ENCODE results near the gene LOXHD1. TPM values are rescaled to one million over a fixed set of nuclear protein-coding genes. Genes with fewer than 3 reads are reported as not detected.
A peak's percentile ranks its signal among the peaks of the same experiment; 100 is the strongest.

The LOXHD1 gene
- total and polyA plus RNA-seq, 8 donors = 0.12 to 0.46 (median 0.15) TPM; not detected in 2

DNA sequence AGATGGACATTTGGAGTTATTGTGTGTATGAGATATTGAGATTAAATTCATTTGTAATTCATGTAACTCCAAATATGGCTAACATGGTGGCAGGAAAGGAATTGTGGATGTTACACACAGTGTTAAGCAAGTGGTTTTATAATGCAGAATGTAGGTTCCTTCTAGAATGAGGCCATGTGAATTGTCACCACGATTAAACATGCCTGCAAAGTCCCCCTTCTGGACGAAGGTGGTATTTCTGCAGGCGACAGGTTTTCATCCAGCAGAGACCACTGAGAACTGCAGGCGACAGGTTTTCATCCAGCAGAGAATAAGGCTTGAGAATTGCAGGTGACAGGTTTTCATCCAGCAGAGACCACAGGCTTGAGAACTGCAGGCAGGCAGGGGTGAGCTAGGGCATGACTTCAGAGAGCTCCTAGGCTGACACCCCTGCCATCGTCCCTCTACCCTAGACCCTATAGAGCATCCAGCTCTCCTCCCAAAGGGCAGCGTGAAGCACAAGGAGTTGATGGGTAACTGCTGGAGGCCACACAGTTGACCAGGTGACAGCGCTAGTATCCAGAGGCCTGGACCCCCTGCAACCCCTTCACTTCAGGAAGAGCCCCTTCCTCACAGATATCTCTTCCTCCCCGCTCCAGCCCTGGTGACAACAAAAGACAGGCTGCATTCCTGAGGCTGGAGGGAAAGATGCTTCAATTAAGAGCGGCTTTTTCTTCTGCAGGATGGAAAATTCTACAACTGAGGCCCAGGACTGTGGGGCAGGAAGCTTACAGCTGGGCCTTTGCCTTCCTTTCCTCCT lies 175.8 kb downstream of the LOXHD1 start:
- intact Hi-C loops (cut with DNase I) = loop anchor here in 1 of 3 donors (10.0 kb wide), 1 partner anchor 196 kb away; no protein-coding TSS in a partner anchor
- Histone ChIP-seq H3K4me3 (no peak overlapping the region), H3K36me3 (no peaks in the 10 kb centered on the region), H3K27ac (no peak overlapping the region), H3K4me1 (no peaks in the 10 kb centered on the region), H3K27me3 (no peaks in the 10 kb centered on the region), H3K9me3 (no peaks in the 10 kb centered on the region)
- TF ChIP-seq, protein P1, sequence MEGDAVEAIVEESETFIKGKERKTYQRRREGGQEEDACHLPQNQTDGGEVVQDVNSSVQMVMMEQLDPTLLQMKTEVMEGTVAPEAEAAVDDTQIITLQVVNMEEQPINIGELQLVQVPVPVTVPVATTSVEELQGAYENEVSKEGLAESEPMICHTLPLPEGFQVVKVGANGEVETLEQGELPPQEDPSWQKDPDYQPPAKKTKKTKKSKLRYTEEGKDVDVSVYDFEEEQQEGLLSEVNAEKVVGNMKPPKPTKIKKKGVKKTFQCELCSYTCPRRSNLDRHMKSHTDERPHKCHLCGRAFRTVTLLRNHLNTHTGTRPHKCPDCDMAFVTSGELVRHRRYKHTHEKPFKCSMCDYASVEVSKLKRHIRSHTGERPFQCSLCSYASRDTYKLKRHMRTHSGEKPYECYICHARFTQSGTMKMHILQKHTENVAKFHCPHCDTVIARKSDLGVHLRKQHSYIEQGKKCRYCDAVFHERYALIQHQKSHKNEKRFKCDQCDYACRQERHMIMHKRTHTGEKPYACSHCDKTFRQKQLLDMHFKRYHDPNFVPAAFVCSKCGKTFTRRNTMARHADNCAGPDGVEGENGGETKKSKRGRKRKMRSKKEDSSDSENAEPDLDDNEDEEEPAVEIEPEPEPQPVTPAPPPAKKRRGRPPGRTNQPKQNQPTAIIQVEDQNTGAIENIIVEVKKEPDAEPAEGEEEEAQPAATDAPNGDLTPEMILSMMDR (IDR thresholded peaks at IDR 0.05) = peak; percentile 30 to 69 (median 60)
- DNase-seq (peak in 2 of 6 donors; percentile 6 to 45), FAIRE-seq (no peak), ATAC-seq (peak in 3 of 4 donors; percentile 56 to 70 (median 61))
- 36 to 41% methylated on average over 9 of the region's 9 CpGs for WGBS, 2 donors

DNA sequence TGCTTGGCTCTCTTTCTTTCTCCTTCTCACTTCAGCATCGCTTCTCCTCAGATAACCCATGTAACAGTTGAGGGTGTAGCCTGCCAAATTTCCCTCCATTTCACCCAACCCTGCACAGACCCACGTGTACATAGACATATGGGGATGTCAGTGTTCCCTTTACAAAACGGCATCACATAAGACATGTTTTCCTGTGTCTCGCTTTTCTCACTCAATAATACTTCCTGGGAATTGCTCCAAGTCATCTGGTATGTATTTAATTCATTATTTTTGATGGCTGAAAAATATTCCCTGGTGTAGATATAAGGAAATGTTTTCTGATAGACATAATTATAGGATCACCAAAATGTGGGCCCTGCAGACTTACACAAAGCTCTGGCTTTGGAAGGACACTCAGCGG lies 176.8 kb downstream of the LOXHD1 start:
- ATAC-seq = no peak
- FAIRE-seq = no peak
- TF ChIP-seq, protein P1 (IDR thresholded peaks at IDR 0.05) = no peak
- WGBS, 2 donors = 46 to 52% methylated on average over 5 of the region's 5 CpGs
- intact Hi-C loops (cut with DNase I) = loop anchor here in 1 of 3 donors (10.0 kb wide), 1 partner anchor 195 kb away; no protein-coding TSS in a partner anchor
- H3K36me3 ChIP-seq = no peaks in the 10 kb centered on the region
- no peaks in the 10 kb centered on the region for H3K27me3 ChIP-seq
- no peak overlapping the region for H3K4me3 ChIP-seq
- H3K4me1 ChIP-seq = no peaks in the 10 kb centered on the region
- H3K9me3 ChIP-seq = no peaks in the 10 kb centered on the region
- H3K27ac ChIP-seq = no peak overlapping the region
- DNase-seq = no peak

- Histone ChIP-seq H3K9me3 (no peaks in the 10 kb centered on the region), H3K4me3 (no peak overlapping the region), H3K36me3 (no peaks in the 10 kb centered on the region), H3K27ac (no peak overlapping the region), H3K27me3 (no peaks in the 10 kb centered on the region), H3K4me1 (no peaks in the 10 kb centered on the region)
- FAIRE-seq = no peak
- intact Hi-C loops (cut with DNase I) = loop anchor here in 1 of 3 donors (10.0 kb wide), 1 partner anchor 194 kb away; no protein-coding TSS in a partner anchor
- WGBS, 2 donors = 72 to 76% methylated on average over 2 of the region's 2 CpGs
- DNase-seq = no peak
- TF ChIP-seq, protein P1 (IDR thresholded peaks at IDR 0.05) = no peak
- no peak for ATAC-seq
Observed at GRCh38 chr18:46478796-46479195, 178.2 kb downstream of the LOXHD1 start.

GRCh38 chr18:46477425-46478011 lies 179.5 kb downstream of the LOXHD1 start:
- ATAC-seq = no peak

More at GRCh38 chr18:46477425-46478011, 179.5 kb downstream of the LOXHD1 start:
- intact Hi-C loops (cut with DNase I) = loop anchor here in 1 of 3 donors (10.0 kb wide), 1 partner anchor 193 kb away; no protein-coding TSS in a partner anchor
- 63 to 72% methylated on average over 21 of the region's 21 CpGs for WGBS, 2 donors
- no peaks in the 10 kb centered on the region for H3K4me1 ChIP-seq
- no peak overlapping the region for H3K27ac ChIP-seq
- no peaks in the 10 kb centered on the region for H3K27me3 ChIP-seq
- TF ChIP-seq, protein P1 (IDR thresholded peaks at IDR 0.05) = no peak
- no peaks in the 10 kb centered on the region for H3K9me3 ChIP-seq
- no peak for FAIRE-seq
- H3K4me3 ChIP-seq = no peak overlapping the region
- no peaks in the 10 kb centered on the region for H3K36me3 ChIP-seq
- DNase-seq = peak in 1 of 6 donors; percentile 50

Measured in pancreas (tissue), 10 donors.